ENCODE data around the gene MEIKIN. TPM values are rescaled to one million over a fixed set of nuclear protein-coding genes. Genes with fewer than 3 reads are reported as not detected.

The MEIKIN gene
- total RNA-seq, 1 donor from 2014 or later, result not detected

DNA sequence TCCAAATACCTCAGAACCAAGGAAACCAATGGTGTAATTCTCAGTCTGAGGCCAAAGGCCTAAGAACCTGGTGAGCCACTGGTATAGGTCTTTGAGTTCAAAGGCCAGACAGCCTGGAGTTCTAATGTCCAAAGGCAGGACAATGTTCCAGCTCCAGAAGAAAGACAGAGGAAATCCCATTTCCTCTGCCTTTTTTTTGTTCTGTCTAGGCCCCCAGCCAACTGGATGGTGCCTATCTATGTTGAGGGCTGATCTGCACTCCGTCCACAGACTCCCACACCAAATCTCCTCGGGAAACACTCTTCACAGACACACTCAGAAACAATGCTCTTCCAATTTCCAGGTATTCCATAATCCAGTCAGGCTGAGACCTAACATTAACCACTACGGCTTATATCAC lies 178.8 kb downstream of the MEIKIN start:
- H3K27me3 Mint-ChIP-seq (ENCODE audit: insufficient read depth), result no peaks in the 10 kb centered on the region
- no peak overlapping the region for H3K27ac Mint-ChIP-seq
- peaks cover 13% of the 10 kb centered on the region for H3K36me3 Mint-ChIP-seq (ENCODE audit: low read depth)
- H3K9me3 Mint-ChIP-seq, result peaks cover 20% of the 10 kb centered on the region
- no peak for DNase-seq (ENCODE audit: low spot score)
- intact Hi-C loops (cut with micrococcal nuclease), result no loop called here
- H3K4me3 Mint-ChIP-seq, result no peak overlapping the region
- no peaks in the 10 kb centered on the region for H3K4me1 Mint-ChIP-seq (ENCODE audit: low read depth)

DNA sequence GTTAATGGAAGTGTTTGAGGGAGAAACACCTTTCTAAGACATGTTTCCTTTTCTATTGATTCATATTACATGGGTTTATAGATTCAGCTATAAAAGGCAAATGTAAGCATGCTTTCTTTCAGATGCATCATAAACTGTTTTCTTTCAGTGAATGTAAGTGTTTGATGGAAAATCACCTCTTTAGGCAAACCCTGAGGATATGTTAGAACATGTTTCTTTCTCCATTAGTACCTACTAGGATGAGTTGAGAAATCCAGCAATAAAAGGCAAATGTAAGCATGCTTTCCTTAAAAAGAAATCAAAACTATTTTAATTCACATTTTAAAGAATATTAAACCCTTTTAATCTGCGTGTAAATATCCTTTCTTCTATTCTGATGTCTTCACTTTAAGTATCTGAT lies 180.2 kb downstream of the MEIKIN start:
- DNase-seq (ENCODE audit: low spot score), result no peak
- Mint-ChIP-seq H3K36me3 (ENCODE audit: low read depth) (peaks cover 13% of the 10 kb centered on the region), H3K27me3 (ENCODE audit: insufficient read depth) (no peaks in the 10 kb centered on the region), H3K4me3 (no peak overlapping the region), H3K27ac (no peak overlapping the region), H3K4me1 (ENCODE audit: low read depth) (no peaks in the 10 kb centered on the region), H3K9me3 (peaks cover 20% of the 10 kb centered on the region)
- intact Hi-C loops (cut with micrococcal nuclease), result no loop called here

DNA sequence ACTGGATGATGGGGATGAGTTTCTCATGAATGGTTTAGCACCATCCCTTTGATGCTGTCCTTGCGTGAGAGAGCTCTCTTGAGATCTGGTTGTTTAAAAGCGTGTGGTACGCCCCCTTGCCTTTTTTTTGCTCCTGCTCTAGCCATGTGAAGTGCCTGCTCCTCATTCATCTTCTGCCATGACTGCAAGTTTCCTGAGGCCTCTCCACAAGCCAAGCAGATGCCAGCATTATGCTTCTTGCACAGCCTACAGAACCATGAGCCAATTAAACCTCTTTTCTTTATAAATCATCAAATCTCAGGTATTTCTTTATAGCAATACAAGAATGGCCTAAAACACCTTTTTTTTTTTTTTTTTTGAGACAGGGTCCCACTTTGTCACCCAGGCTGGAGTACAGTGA lies 181.5 kb downstream of the MEIKIN start:
- Mint-ChIP-seq H3K9me3 (peaks cover 20% of the 10 kb centered on the region), H3K36me3 (ENCODE audit: low read depth) (peaks cover 15% of the 10 kb centered on the region), H3K4me3 (no peak overlapping the region), H3K4me1 (ENCODE audit: low read depth) (peaks cover 4% of the 10 kb centered on the region), H3K27me3 (ENCODE audit: insufficient read depth) (no peaks in the 10 kb centered on the region), H3K27ac (no peak overlapping the region)
- intact Hi-C loops (cut with micrococcal nuclease), result no loop called here
- DNase-seq (ENCODE audit: low spot score), result no peak

DNA sequence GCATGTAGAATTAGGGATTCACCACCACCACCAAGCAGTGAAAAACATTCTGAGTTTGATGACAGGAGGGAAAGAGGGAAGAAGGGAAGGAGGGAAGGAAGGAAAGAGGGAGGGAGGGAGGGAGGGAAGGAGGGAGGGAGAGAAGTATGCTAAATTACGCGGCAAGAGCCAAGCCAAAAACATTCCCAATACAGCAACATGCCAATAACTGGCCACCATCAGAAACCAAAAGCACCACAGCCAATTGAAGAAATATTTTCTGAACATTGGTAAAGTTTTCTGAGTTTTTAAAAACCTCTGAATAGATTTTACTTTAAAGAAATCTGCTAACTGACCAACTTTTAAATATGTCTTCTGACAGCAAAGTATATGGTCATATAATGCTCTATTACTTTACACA lies 184.7 kb downstream of the MEIKIN start:
- DNase-seq (ENCODE audit: low spot score), result no peak
- H3K36me3 Mint-ChIP-seq (ENCODE audit: low read depth), result peaks cover 15% of the 10 kb centered on the region
- no peak overlapping the region for H3K4me3 Mint-ChIP-seq
- H3K9me3 Mint-ChIP-seq, result peaks cover 16% of the 10 kb centered on the region
- no peaks in the 10 kb centered on the region for H3K27me3 Mint-ChIP-seq (ENCODE audit: insufficient read depth)
- peaks cover 12% of the 10 kb centered on the region for H3K4me1 Mint-ChIP-seq (ENCODE audit: low read depth)
- H3K27ac Mint-ChIP-seq, result no peak overlapping the region
- intact Hi-C loops (cut with micrococcal nuclease), result no loop called here

DNA sequence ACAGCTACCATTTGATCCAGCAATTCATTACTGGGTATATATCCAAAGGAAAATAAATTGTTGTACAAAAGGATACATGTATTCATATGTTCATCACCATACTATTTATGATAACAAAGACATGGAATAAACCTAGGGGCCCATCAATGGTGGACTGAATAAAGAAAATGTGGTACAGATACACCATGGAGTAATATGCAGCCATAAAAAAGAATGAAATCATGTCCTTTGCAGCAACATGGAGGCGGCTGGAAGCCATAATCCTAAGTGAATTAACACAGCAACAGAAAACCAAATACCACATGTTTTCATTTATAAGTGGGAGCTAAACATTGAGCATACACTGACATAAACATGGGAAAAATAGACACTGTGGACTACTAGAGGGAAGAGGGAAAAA lies 185.8 kb downstream of the MEIKIN start:
- H3K4me3 Mint-ChIP-seq, result no peak overlapping the region
- H3K9me3 Mint-ChIP-seq, result peaks cover 10% of the 10 kb centered on the region
- no peak overlapping the region for H3K27ac Mint-ChIP-seq
- H3K4me1 Mint-ChIP-seq (ENCODE audit: low read depth), result peaks cover 12% of the 10 kb centered on the region
- intact Hi-C loops (cut with micrococcal nuclease), result no loop called here
- no peaks in the 10 kb centered on the region for H3K27me3 Mint-ChIP-seq (ENCODE audit: insufficient read depth)
- no peak for DNase-seq (ENCODE audit: low spot score)
- H3K36me3 Mint-ChIP-seq (ENCODE audit: low read depth), result peaks cover 13% of the 10 kb centered on the region

DNA sequence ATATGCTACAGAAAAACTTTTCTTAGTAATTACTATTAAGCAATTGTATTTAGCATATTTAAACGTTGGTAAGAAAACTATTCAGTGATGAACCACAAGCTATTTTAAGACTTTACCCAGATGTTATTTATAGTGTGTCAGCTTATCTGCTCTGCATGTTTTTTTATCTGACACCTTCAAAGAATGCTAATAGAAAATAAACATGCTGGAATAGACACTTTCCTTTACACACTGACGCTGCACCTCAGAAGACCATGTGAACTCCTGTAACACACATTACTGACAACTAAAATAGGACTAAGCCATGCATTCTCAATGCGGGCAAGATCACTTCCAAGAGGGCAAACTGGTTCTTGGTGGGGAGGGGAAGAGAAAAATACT lies 187.0 kb downstream of the MEIKIN start:
- Mint-ChIP-seq H3K36me3 (ENCODE audit: low read depth) (peaks cover 12% of the 10 kb centered on the region), H3K27ac (no peak overlapping the region), H3K9me3 (peaks cover 8% of the 10 kb centered on the region), H3K4me3 (no peak overlapping the region), H3K4me1 (ENCODE audit: low read depth) (peaks cover 12% of the 10 kb centered on the region), H3K27me3 (ENCODE audit: insufficient read depth) (no peaks in the 10 kb centered on the region)
- intact Hi-C loops (cut with micrococcal nuclease), result no loop called here
- DNase-seq (ENCODE audit: low spot score), result no peak

DNA sequence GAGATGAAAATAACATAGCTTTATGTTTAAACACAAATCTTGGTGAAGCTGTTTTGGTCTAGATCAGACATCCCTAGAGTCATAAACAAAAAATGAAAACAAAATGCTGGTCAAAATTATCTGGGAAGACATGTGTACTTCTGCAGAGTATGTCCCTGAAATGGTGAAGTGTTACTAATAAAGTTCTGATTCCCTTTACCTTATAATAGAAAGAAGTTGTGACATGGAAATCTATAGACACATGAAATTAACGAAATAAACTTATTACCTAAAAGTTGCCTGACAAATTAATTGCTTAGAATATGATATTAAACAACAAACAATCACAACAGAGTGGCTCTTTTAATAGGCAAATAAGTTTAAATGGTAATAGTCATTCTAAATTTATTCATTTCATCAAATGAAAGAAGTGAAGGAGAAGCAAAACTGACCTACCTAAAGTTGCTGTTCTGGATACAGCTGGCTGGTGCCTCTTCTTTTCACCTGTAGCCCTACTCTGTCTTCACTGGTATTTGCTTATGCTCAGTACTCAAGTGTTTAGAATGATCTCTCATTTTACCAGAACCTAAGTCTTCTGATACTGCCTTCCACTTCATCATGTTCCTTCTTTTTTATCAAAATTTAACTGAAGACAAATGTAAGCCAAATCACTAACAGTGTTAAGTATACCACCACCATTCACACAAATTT lies 187.5 kb downstream of the MEIKIN start:
- H3K36me3 Mint-ChIP-seq (ENCODE audit: low read depth), result peaks cover 14% of the 10 kb centered on the region
- intact Hi-C loops (cut with micrococcal nuclease), result no loop called here
- H3K27me3 Mint-ChIP-seq (ENCODE audit: insufficient read depth), result no peaks in the 10 kb centered on the region
- DNase-seq (ENCODE audit: low spot score), result no peak
- H3K4me1 Mint-ChIP-seq (ENCODE audit: low read depth), result peaks cover 12% of the 10 kb centered on the region
- H3K4me3 Mint-ChIP-seq, result no peak overlapping the region
- no peak overlapping the region for H3K27ac Mint-ChIP-seq
- H3K9me3 Mint-ChIP-seq, result peaks cover 5% of the 10 kb centered on the region

Other genes with a start within 250 kb of the MEIKIN start
- gene FNIP1, start 148.6 kb downstream of the MEIKIN start, total RNA-seq, result 18.8 and 19.0 TPM in 2 replicates
- 48.1 and 50.6 TPM in 2 replicates for gene ACSL6, start 66.0 kb upstream of the MEIKIN start, total RNA-seq
- gene IL3, start 115.0 kb upstream of the MEIKIN start, total RNA-seq, result 94.6 and 98.5 TPM in 2 replicates
- gene CSF2, start 128.1 kb upstream of the MEIKIN start, total RNA-seq, result 1,648 and 1,678 TPM in 2 replicates

All from activated T-helper 1 cell treated with anti-CD3 and anti-CD28 coated beads, Interleukin-12 subunit alpha, Interleukin-12 subunit beta, Interleukin-2, Interleukin-4 antibody, amounts not matched to agents 30 ng/mL and 10 ng/mL and 1 ng/mL, durations not matched to agents 14 hours and 24 hours and 36 hours (primary cell).